Stomach (tissue), 9 donors: ENCODE data around the gene CREM. TPM values are rescaled to one million over a fixed set of nuclear protein-coding genes. Genes with fewer than 3 reads are reported as not detected.

Experiments
- DNase-seq, 2 donors: peaks; one replicate each; pipeline versions ENCODE4 v3.0.0 to v3.0.0-alpha.2; 2013 to 2019
- H3K27ac ChIP-seq, 5 donors: fragments of 200-600 bp in 4 of 5; sonication (generic) in 4 of 5; one replicate each; pipeline ENCODE4 v1.5.1; 2013 to 2019; ENCODE audit warnings: mild to moderate bottlenecking in 1 of 5, moderate library complexity in 1 of 5
- H3K27me3 ChIP-seq, 3 donors: fragments of 200-600 bp; sonication (generic); one replicate each; pipeline ENCODE4 v1.5.1; 2017 to 2019; ENCODE audit warnings: mixed run types in 1 of 3
- H3K36me3 ChIP-seq, 4 donors: fragments of 200-600 bp; sonication (generic); 1 replicate in 3 of 4; 2 replicates in 1 of 4; pipeline ENCODE4 v1.5.1; 2016 to 2019
- H3K4me1 ChIP-seq, 4 donors: fragments of 200-600 bp; sonication (generic); one replicate each; pipeline ENCODE4 v1.5.1; 2016 to 2019
- H3K4me3 ChIP-seq, 4 donors: fragments of 200-600 bp; sonication (generic) in 3 of 4; one replicate each; pipeline ENCODE4 v1.5.1; 2016 to 2019; ENCODE audit warnings: mild to moderate bottlenecking in 1 of 4
- H3K9me3 ChIP-seq, 4 donors: fragments of 200-600 bp; sonication (generic); one replicate each; pipeline ENCODE4 v1.5.1; 2016 to 2019
- CTCF ChIP-seq, 7 experiments: fragments of 450-650 bp in 4 of 7; fragments of 200-600 bp in 3 of 7; sonication (generic) in 3 of 7; IDR thresholded peaks; one replicate each; pipeline ENCODE4 v1.5.1; 2016 to 2019; ENCODE audit warnings: antibody characterized with exemption in 7 of 7, control low read depth in 2 of 7, mild to moderate bottlenecking in 1 of 7
- EP300 ChIP-seq: sonication (generic); formaldehyde crosslinking; IDR thresholded peaks from one replicate; pipeline ENCODE4 v1.6.1; 2017; ENCODE audit warnings: antibody characterized with exemption
- POLR2A ChIP-seq, 4 donors: fragments of 450-650 bp; IDR thresholded peaks; one replicate each; pipeline ENCODE4 v1.6.1; 2016; ENCODE audit warnings: antibody characterized with exemption in 4 of 4, control low read depth in 2 of 4, mild to moderate bottlenecking in 1 of 4, moderate library complexity in 1 of 4
- POLR2AphosphoS5 ChIP-seq, 3 donors: sonication (generic); formaldehyde crosslinking; IDR thresholded peaks; one replicate each; pipeline ENCODE4 v1.6.1; 2016; ENCODE audit warnings: antibody characterized with exemption in 3 of 3
- WGBS, 5 donors: extraction: QIAGEN DNeasy Blood & Tissue Kit in 3 of 5; methylation state at CpG; one replicate each; pipeline versions ENCODE4 v1.1.5 to v1.1.7; 2013 to 2018; 5-methylcytosine and 5-hydroxymethylcytosine counted together
- intact Hi-C: fragments of 100-400 bp; cut with DNase I; formaldehyde crosslinking; loops from one replicate; pipeline ENCODE4 v1.15.1; 2023; ENCODE audit warnings: low total_unique reads
- polyA plus RNA-seq, 3 donors: library from polyadenylated mRNA; stranded (reverse); fragments of 200-250 nt; gene quantifications; one replicate each; pipeline ENCODE4 v1.2.3, GENCODE V29; 2013
- total RNA-seq, 5 donors: library from RNA; depleted of rRNA; stranded (reverse); fragments of >200 nt; gene quantifications; one replicate each; pipeline versions ENCODE4 v1.1.0 to v1.2.3, GENCODE V29; 2014 to 2016
- donor health status: healthy with polysubstance abuse.
- donor health status: Bipolar disorder and iron deficiency.
- donor health status: healthy.

Gene CREM
- total and polyA plus RNA-seq, 8 donors: 9.6 to 67.8 (median 32.7) TPM

- H3K36me3 ChIP-seq: peaks cover 0 to 9% (median 0%) of the 10 kb centered on the region in 4 donors
- intact Hi-C loops: no loop called here
- peaks cover 0 to 7% (median 0%) of the 10 kb centered on the region in 4 donors for H3K9me3 ChIP-seq
- 82 to 97% (median 91%) methylated on average over 1 of the region's 1 CpG for WGBS, 5 donors
- peaks cover 13 to 48% (median 37%) of the 10 kb centered on the region in 4 donors for H3K4me1 ChIP-seq
- TF ChIP-seq POLR2AphosphoS5 (IDR thresholded peaks at IDR 0.05): no peak
- no peak for TF ChIP-seq EP300
- no peak for TF ChIP-seq POLR2A (IDR thresholded peaks at IDR 0.05)
- no peak for TF ChIP-seq CTCF (IDR thresholded peaks at IDR 0.05)
- no peaks in the 10 kb centered on the region for H3K27me3 ChIP-seq
- H3K4me3 ChIP-seq: no peak overlapping the region
- no peak for DNase-seq
- no peak overlapping the region for H3K27ac ChIP-seq
Observed at GRCh38 chr10:35083242-35083641, 43.4 kb upstream of the CREM start.

- intact Hi-C loops: no loop called here
- Histone ChIP-seq H3K36me3 (no peaks in the 10 kb centered on the region), H3K4me3 (peak overlapping the region; percentile 89 to 92 (median 92)), H3K27me3 (no peaks in the 10 kb centered on the region), H3K9me3 (no peaks in the 10 kb centered on the region), H3K4me1 (peaks cover 27 to 58% (median 53%) of the 10 kb centered on the region in 4 donors), H3K27ac (peak overlapping the region; percentile 92 to 98 (median 97))
- DNase-seq: peak in 1 of 2 donors; percentile 52
- no peak for TF ChIP-seq EP300
- WGBS, 5 donors: 0 to 1% (median 0%) methylated on average over 24 to 27 of the region's 27 CpGs
Observed at GRCh38 chr10:35089611-35090161, 37.0 kb upstream of the CREM start.

- Histone ChIP-seq H3K4me3 (peak within 1 kb of the TSS; percentile 89 to 92 (median 92)), H3K27me3 (no peaks in the 10 kb centered on the region), H3K9me3 (no peaks in the 10 kb centered on the region), H3K36me3 (no peaks in the 10 kb centered on the region), H3K4me1 (peaks cover 25 to 52% (median 48%) of the 10 kb centered on the region in 4 donors), H3K27ac (peak within 1 kb of the TSS; percentile 92 to 98 (median 97))
- TF ChIP-seq POLR2AphosphoS5 (IDR thresholded peaks at IDR 0.05) (peak; percentile 88 to 95 (median 90)), EP300 (no peak), POLR2A (IDR thresholded peaks at IDR 0.05) (no peak), CTCF (IDR thresholded peaks at IDR 0.05) (no peak)
- DNase-seq: peak; percentile 92 to 97
- 0 to 1% (median 0%) methylated on average over 21 to 57 of the region's 59 CpGs for WGBS, 5 donors
- intact Hi-C loops: no loop called here
Observed at GRCh38 chr10:35090162-35090954, 36.3 kb upstream of the CREM start, which contains the start of gene CUL2. Gene CUL2, minus strand, starts transcription at chr10:35090341. Its CDS starts 19,024 bp downstream, at chr10:35071317.

- H3K27ac ChIP-seq: no peak overlapping the region
- intact Hi-C loops: no loop called here
- no peak overlapping the region for H3K4me3 ChIP-seq
- peaks cover 19 to 35% (median 31%) of the 10 kb centered on the region in 4 donors for H3K4me1 ChIP-seq
- peaks cover 0 to 5% (median 0%) of the 10 kb centered on the region in 3 donors for H3K27me3 ChIP-seq
- 87 to 98% (median 97%) methylated on average over 11 of the region's 11 CpGs for WGBS, 5 donors
- no peaks in the 10 kb centered on the region for H3K9me3 ChIP-seq
- H3K36me3 ChIP-seq: no peaks in the 10 kb centered on the region
- no peak for DNase-seq
- TF ChIP-seq POLR2AphosphoS5 (IDR thresholded peaks at IDR 0.05): no peak
- no peak for TF ChIP-seq CTCF (IDR thresholded peaks at IDR 0.05)
- no peak for TF ChIP-seq EP300
- no peak for TF ChIP-seq POLR2A (IDR thresholded peaks at IDR 0.05)
Observed at GRCh38 chr10:35091994-35092790, 34.5 kb upstream of the CREM start.
